Stimulated activated CD8-positive, alpha-beta memory T cell treated with anti-CD3 and anti-CD28 coated beads, Interleukin-4, amount 100 ng/mL, for 24 hours (primary cell): ENCODE results near the gene EMC10.

Experiments used
- DNase-seq: peaks from one replicate; pipeline ENCODE4 v3.0.0-alpha.2; 2020; ENCODE audit warnings: low read depth

EMC10 gene

GRCh38 chr19:50478901-50479715 is 2.8 kb downstream of the EMC10 start:
- DNase-seq = no peak

GRCh38 chr19:50479761-50480251 is 3.5 kb downstream of the EMC10 start:
- no peak for DNase-seq

- DNase-seq = no peak
Measured at GRCh38 chr19:50480281-50481111, 4.2 kb downstream of the EMC10 start.

- no peak for DNase-seq
Measured at GRCh38 chr19:50481351-50482149, 5.2 kb downstream of the EMC10 start.

- no peak for DNase-seq
Measured at GRCh38 chr19:50482271-50482855, 6.1 kb downstream of the EMC10 start.

GRCh38 chr19:50482916-50483315 is 6.6 kb downstream of the EMC10 start:
- DNase-seq = no peak

- no peak for DNase-seq
Measured at GRCh38 chr19:50485284-50485955, 9.1 kb downstream of the EMC10 start.

GRCh38 chr19:50486823-50487515 is 10.7 kb downstream of the EMC10 start:
- peak; percentile 42 for DNase-seq

- no peak for DNase-seq
Measured at GRCh38 chr19:50488389-50489194, 12.3 kb downstream of the EMC10 start.

- DNase-seq = no peak
Measured at GRCh38 chr19:50489461-50490011, 13.2 kb downstream of the EMC10 start.

GRCh38 chr19:50490411-50490811 is 14.1 kb downstream of the EMC10 start:
- DNase-seq = no peak

- DNase-seq = no peak
Measured at GRCh38 chr19:50490991-50491472, 14.7 kb downstream of the EMC10 start.

GRCh38 chr19:50492303-50493052 is 16.2 kb downstream of the EMC10 start:
- DNase-seq = no peak

- no peak for DNase-seq
Measured at GRCh38 chr19:50493171-50493570, 16.9 kb downstream of the EMC10 start.

- DNase-seq = no peak
Measured at GRCh38 chr19:50494186-50495019, 18.1 kb downstream of the EMC10 start.

- DNase-seq = no peak
Measured at GRCh38 chr19:50495020-50495531, 18.8 kb downstream of the EMC10 start.
